SU-DHL-6 (cell line): Measurements from ENCODE around the gene HOXA10.

ENCODE experiments used
- H2AFZ ChIP-seq: fragments of 200-600 bp; sonication (generic); 2 replicates; pipeline ENCODE4 v1.6.1; 2014; ENCODE audit warnings: low read depth, mild to moderate bottlenecking, moderate library complexity, mixed read lengths, antibody characterized with exemption, low read length; ENCODE audit not compliant: severe bottlenecking
- H3F3A ChIP-seq: fragments of 200-600 bp; shearing (Covaris generic); 2 replicates; pipeline ENCODE4 v1.6.0; 2016; ENCODE audit warnings: antibody characterized with exemption, mild to moderate bottlenecking; ENCODE audit not compliant: insufficient read depth
- H3K27ac ChIP-seq: fragments of 200-600 bp; sonication (generic); 2 replicates; pipeline ENCODE4 v1.5.1; 2016; ENCODE audit warnings: low read depth, mild to moderate bottlenecking, low read length, moderate library complexity, mixed read lengths
- H3K27me3 ChIP-seq: fragments of 200-600 bp; sonication (generic), shearing (Covaris generic); 2 replicates; pipeline ENCODE4 v1.6.0; 2014; ENCODE audit warnings: mild to moderate bottlenecking, low read length
- H3K36me3 ChIP-seq: fragments of 200-600 bp; sonication (generic); 2 replicates; pipeline ENCODE4 v1.6.1; 2014; ENCODE audit warnings: mild to moderate bottlenecking, low read length, mixed read lengths
- H3K4me2 ChIP-seq: fragments of 300-600, 200-600 bp; shearing (Covaris generic), sonication (generic); 2 replicates; pipeline ENCODE4 v1.6.0; 2014; ENCODE audit warnings: low read length, low read depth, mild to moderate bottlenecking; ENCODE audit not compliant: poor library complexity, severe bottlenecking
- H3K4me3 ChIP-seq: fragments of 200-600 bp; sonication (generic); 2 replicates; pipeline ENCODE4 v1.5.1; 2014; ENCODE audit warnings: antibody characterized with exemption, low read length, mild to moderate bottlenecking, mixed read lengths; ENCODE audit not compliant: insufficient read depth, poor library complexity, severe bottlenecking
- H3K79me2 ChIP-seq: fragments of 200-600 bp; sonication (generic); 2 replicates; pipeline ENCODE4 v1.6.1; 2014; ENCODE audit warnings: mild to moderate bottlenecking, low read length, moderate library complexity; ENCODE audit not compliant: insufficient read depth
- H3K9ac ChIP-seq: fragments of 200-600 bp; sonication (generic); 2 replicates; pipeline ENCODE4 v1.7.0; 2014; ENCODE audit warnings: mild to moderate bottlenecking, low read length
- H3K9me2 ChIP-seq: fragments of 200-600 bp; sonication (generic); replicated peaks from 2 replicates; pipeline ENCODE4 v1.6.1; 2014; ENCODE audit warnings: low read length; ENCODE audit not compliant: insufficient read depth
- H3K9me3 ChIP-seq: fragments of 200-600 bp; sonication (generic); 2 replicates; pipeline ENCODE4 v1.6.1; 2014; ENCODE audit warnings: low read length, mixed read lengths; ENCODE audit not compliant: insufficient read depth
- H4K20me1 ChIP-seq: fragments of 200-600 bp; sonication (generic); 2 replicates; pipeline ENCODE4 v1.6.1; 2014; ENCODE audit warnings: low read depth, mild to moderate bottlenecking, antibody characterized with exemption, low read length, moderate library complexity, mixed read lengths
- EZH2phosphoT487 ChIP-seq: fragments of 200-600 bp; sonication (generic), shearing (Covaris generic); conservative IDR thresholded peaks from 2 replicates; pipeline ENCODE4 v1.6.1; 2018; ENCODE audit warnings: mild to moderate bottlenecking, antibody characterized with exemption, low read length, moderate library complexity, mixed read lengths
- TF ChIP-seq, protein P1 (sequence below): fragments of 200-600 bp; sonication (generic); IDR thresholded peaks from one replicate; pipeline ENCODE4 v1.5.1; 2017; ENCODE audit warnings: antibody characterized with exemption, mild to moderate bottlenecking, low read length, moderate library complexity; ENCODE audit not compliant: insufficient read depth, poor library complexity, severe bottlenecking

HOXA10 gene

DNA sequence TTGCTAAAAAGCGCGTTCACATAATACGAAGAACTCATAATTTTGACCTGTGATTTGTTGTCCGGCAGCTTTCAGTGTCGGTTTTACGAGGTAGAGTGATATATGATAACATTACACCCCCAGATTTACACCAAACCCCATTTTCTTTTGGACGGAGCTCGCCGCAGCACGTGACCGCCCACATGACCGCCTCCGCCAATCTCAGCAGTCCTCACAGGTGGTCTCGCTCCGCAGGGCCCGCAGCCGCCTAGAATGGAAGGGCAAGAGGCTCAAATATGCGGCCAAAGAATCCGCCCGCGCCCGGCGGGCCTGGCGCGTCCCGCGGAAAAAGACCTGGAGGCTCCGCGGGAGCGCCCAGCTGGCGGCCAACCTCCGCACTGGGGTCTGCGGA lies 17.6 kb downstream of the HOXA10 start, which contains the start of gene HOXA7:
Gene HOXA7 (minus strand): TSS at position 168 of the 391 bp plus-strand sequence. CDS start 130 bp downstream, at position 38.
- Histone ChIP-seq H3K36me3 (0 out of 2 replicates have a peak, but pooled peaks cover 4% of the 10 kb centered on the region), H3K9ac (peak within 1 kb of the TSS; percentile 83), H3K4me3 (peak within 1 kb of the TSS; percentile 69), H3K9me3 (no peaks in the 10 kb centered on the region), H4K20me1 (no peaks in the 10 kb centered on the region), H3K9me2 (no peaks in the 10 kb centered on the region), H3K79me2 (0 out of 2 replicates have a peak, but pooled peaks cover 4% of the 10 kb centered on the region), H3F3A (peaks cover 17% of the 10 kb centered on the region), H2AFZ (peak within 1 kb of the TSS; percentile 77), H3K27me3 (no peaks in the 10 kb centered on the region), H3K27ac (peak within 1 kb of the TSS; percentile 85), H3K4me2 (peak within 1 kb of the TSS; percentile 83)
- no peak for TF ChIP-seq EZH2phosphoT487
- TF ChIP-seq, protein P1, sequence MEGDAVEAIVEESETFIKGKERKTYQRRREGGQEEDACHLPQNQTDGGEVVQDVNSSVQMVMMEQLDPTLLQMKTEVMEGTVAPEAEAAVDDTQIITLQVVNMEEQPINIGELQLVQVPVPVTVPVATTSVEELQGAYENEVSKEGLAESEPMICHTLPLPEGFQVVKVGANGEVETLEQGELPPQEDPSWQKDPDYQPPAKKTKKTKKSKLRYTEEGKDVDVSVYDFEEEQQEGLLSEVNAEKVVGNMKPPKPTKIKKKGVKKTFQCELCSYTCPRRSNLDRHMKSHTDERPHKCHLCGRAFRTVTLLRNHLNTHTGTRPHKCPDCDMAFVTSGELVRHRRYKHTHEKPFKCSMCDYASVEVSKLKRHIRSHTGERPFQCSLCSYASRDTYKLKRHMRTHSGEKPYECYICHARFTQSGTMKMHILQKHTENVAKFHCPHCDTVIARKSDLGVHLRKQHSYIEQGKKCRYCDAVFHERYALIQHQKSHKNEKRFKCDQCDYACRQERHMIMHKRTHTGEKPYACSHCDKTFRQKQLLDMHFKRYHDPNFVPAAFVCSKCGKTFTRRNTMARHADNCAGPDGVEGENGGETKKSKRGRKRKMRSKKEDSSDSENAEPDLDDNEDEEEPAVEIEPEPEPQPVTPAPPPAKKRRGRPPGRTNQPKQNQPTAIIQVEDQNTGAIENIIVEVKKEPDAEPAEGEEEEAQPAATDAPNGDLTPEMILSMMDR = no peak

DNA sequence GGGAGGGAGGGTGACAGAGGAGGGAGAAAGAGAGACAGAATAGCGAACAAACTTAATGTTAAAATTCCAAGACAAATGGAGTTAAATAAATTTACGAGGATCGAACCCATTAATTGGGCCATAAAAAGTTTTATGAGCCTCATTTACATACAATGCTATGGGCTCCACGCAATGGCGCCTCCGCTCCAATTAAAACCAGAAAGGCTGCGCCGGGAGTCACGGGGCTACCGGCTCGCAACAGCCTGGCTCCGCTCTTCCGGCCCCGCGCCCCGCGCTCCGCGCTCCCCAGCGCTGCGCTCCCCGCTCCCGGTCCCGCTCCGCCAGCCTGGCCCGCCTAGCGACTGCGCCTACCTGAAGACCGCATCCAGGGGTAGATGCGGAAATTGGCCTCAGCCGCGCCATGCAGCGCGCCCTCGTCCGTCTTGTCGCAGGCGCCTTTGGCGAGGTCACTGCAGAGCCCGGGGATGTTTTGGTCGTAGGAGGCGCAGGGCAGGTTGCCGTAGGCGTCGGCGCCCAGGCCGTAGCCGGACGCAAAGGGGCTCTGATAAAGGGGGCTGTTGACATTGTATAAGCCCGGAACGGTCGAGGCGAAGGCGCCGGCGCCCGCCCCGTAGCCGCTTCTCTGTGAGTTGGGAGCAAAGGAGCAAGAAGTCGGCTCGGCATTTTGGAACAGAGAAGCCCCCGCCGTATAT lies 18.2 kb downstream of the HOXA10 start:
- H3K9ac ChIP-seq = peak overlapping the region; percentile 83
- TF ChIP-seq, protein P1 = no peak
- TF ChIP-seq EZH2phosphoT487 = no peak
- peak overlapping the region; percentile 83 for H3K4me2 ChIP-seq

DNA sequence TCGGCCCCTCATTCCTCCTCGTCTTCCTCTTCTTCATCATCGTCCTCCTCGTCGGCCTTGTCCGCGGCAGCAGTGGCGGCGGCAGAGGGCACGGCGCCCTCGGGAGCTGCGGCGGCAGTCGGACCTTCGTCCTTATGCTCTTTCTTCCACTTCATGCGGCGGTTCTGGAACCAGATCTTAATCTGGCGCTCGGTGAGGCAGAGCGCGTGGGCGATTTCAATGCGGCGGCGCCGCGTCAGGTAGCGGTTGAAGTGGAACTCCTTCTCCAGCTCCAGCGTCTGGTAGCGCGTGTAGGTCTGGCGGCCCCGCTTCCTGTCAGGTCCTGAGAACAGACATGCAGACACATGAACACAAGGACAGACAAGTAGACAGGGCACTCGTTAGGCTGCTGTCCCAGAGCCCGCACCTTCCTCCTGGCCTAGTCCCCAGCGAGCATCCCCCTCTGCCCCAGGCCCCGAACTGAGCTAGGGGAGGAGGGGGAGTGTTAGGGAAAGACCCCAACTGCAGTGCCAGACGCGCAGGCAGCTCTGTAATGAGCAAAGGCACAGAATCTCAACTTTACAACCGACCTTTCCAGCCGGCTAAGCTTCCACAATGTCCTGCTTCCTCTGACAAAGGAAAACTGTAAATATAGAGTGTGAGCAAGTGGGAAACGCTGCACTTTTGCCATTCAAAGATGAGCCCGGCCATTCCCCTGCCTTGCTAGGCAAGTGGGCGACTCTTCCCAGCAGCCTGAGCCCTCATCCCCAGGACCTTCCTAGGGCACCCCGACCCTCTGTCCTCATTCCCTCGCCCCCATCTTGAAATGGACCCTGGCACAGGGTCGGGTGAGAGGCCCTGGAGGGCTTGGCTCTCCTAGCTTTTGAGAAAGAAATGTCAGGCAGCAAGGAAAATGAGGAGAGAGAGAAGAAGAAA lies 19.0 kb downstream of the HOXA10 start:
- Histone ChIP-seq H4K20me1 (no peaks in the 10 kb centered on the region), H3K4me3 (peak overlapping the region; percentile 69), H3K79me2 (peaks cover 8% of the 10 kb centered on the region; the same call in 1 of the 2 replicates), H3K36me3 (0 out of 2 replicates have a peak, but pooled peaks cover 4% of the 10 kb centered on the region), H3K9ac (peak overlapping the region; percentile 83), H3K9me2 (no peaks in the 10 kb centered on the region), H3F3A (peaks cover 17% of the 10 kb centered on the region), H3K4me2 (peak overlapping the region; percentile 83), H3K27ac (peak overlapping the region; percentile 85), H2AFZ (peak overlapping the region; percentile 77), H3K9me3 (no peaks in the 10 kb centered on the region), H3K27me3 (no peaks in the 10 kb centered on the region)
- TF ChIP-seq, protein P1 = no peak
- TF ChIP-seq EZH2phosphoT487 = no peak

More for the DNA sequence above, 18.2 kb downstream of the HOXA10 start:
- Histone ChIP-seq H4K20me1 (no peaks in the 10 kb centered on the region), H3K36me3 (0 out of 2 replicates have a peak, but pooled peaks cover 4% of the 10 kb centered on the region), H3K4me3 (peak overlapping the region; percentile 69), H3K27ac (peak overlapping the region; percentile 85), H2AFZ (peak overlapping the region; percentile 77), H3F3A (peaks cover 17% of the 10 kb centered on the region), H3K9me2 (no peaks in the 10 kb centered on the region), H3K9me3 (no peaks in the 10 kb centered on the region), H3K27me3 (no peaks in the 10 kb centered on the region), H3K79me2 (0 out of 2 replicates have a peak, but pooled peaks cover 4% of the 10 kb centered on the region)
